HFFc6 (cell line): ENCODE measurements around the gene JHY. TPM values are rescaled to one million over a fixed set of nuclear protein-coding genes. Genes with fewer than 3 reads are reported as not detected.

ENCODE experiments used
- DNase-seq: peaks from one replicate; pipeline ENCODE4 v3.0.0-alpha.2; 2018
- H3K27ac Mint-ChIP-seq: 2 replicates; pipeline ENCODE4 v1.8.0; 2020; ENCODE audit warnings: mild to moderate bottlenecking, mixed read lengths
- H3K27me3 Mint-ChIP-seq: 2 replicates; pipeline ENCODE4 v1.8.0; 2021; ENCODE audit warnings: mild to moderate bottlenecking, moderate library complexity, mixed read lengths; ENCODE audit not compliant: insufficient read depth
- H3K36me3 Mint-ChIP-seq: 2 replicates; pipeline ENCODE4 v1.8.0; 2021; ENCODE audit warnings: low read depth, mixed read lengths
- H3K4me1 Mint-ChIP-seq: 2 replicates; pipeline ENCODE4 v1.8.0; 2020; ENCODE audit warnings: low read depth, mixed read lengths
- H3K4me3 Mint-ChIP-seq: 2 replicates; pipeline ENCODE4 v1.8.0; 2020; ENCODE audit warnings: mild to moderate bottlenecking, moderate library complexity, mixed read lengths
- H3K9me3 Mint-ChIP-seq: 2 replicates; pipeline ENCODE4 v1.8.0; 2020; ENCODE audit warnings: mild to moderate bottlenecking, mixed read lengths
- total RNA-seq, 6 experiments: library from RNA; stranded (reverse); fragmentation: NEBNext Ultra II Directional; extraction: Animal tissue kit (Norgen Biotek cat#: 25700); gene quantifications; 2 replicates in 1 of 6; 3 replicates in 5 of 6; pipeline ENCODE4 v1.2.3, GENCODE V29; 2021
- TF ChIP-seq, protein P1 (sequence below): fragments of 200-600 bp; sonication (generic); IDR thresholded peaks from 2 replicates; pipeline ENCODE4 v1.5.0; 2021; ENCODE audit warnings: antibody characterized with exemption, mild to moderate bottlenecking

Gene JHY
- total RNA-seq, 6 experiments from 2014 or later = 5.2 to 6.4 (median 5.7) TPM

- H3K27me3 Mint-ChIP-seq = peaks cover 4% of the 10 kb centered on the region
- H3K36me3 Mint-ChIP-seq = no peaks in the 10 kb centered on the region
- no peak overlapping the region for H3K27ac Mint-ChIP-seq
- H3K4me1 Mint-ChIP-seq = peaks cover 7% of the 10 kb centered on the region; the same call in 1 of the 2 replicates
- no peaks in the 10 kb centered on the region for H3K9me3 Mint-ChIP-seq
- H3K4me3 Mint-ChIP-seq = peak overlapping the region; percentile 9; the same call in 1 of the 2 replicates
- TF ChIP-seq, protein P1, sequence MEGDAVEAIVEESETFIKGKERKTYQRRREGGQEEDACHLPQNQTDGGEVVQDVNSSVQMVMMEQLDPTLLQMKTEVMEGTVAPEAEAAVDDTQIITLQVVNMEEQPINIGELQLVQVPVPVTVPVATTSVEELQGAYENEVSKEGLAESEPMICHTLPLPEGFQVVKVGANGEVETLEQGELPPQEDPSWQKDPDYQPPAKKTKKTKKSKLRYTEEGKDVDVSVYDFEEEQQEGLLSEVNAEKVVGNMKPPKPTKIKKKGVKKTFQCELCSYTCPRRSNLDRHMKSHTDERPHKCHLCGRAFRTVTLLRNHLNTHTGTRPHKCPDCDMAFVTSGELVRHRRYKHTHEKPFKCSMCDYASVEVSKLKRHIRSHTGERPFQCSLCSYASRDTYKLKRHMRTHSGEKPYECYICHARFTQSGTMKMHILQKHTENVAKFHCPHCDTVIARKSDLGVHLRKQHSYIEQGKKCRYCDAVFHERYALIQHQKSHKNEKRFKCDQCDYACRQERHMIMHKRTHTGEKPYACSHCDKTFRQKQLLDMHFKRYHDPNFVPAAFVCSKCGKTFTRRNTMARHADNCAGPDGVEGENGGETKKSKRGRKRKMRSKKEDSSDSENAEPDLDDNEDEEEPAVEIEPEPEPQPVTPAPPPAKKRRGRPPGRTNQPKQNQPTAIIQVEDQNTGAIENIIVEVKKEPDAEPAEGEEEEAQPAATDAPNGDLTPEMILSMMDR = peak; percentile 95
- DNase-seq = peak; percentile 32
These were observed 18.7 kb upstream of the JHY start for GRCh38 chr11:122863704-122864326.

GRCh38 chr11:122864386-122865115 lies 18.0 kb upstream of the JHY start:
- Mint-ChIP-seq H3K9me3 (no peaks in the 10 kb centered on the region), H3K27ac (no peak overlapping the region), H3K4me1 (peaks cover 7% of the 10 kb centered on the region; the same call in 1 of the 2 replicates), H3K36me3 (no peaks in the 10 kb centered on the region), H3K4me3 (no peak overlapping the region), H3K27me3 (peaks cover 4% of the 10 kb centered on the region)
- TF ChIP-seq, protein P1 = no peak
- no peak for DNase-seq

GRCh38 chr11:122869622-122870021 lies 12.9 kb upstream of the JHY start:
- Mint-ChIP-seq H3K9me3 (no peaks in the 10 kb centered on the region), H3K4me3 (no peak overlapping the region), H3K36me3 (no peaks in the 10 kb centered on the region), H3K27ac (no peak overlapping the region), H3K27me3 (no peaks in the 10 kb centered on the region; the same call in 1 of the 2 replicates), H3K4me1 (peaks cover 8% of the 10 kb centered on the region)
- DNase-seq = no peak
- TF ChIP-seq, protein P1 = no peak

GRCh38 chr11:122871302-122871701 lies 11.3 kb upstream of the JHY start:
- Mint-ChIP-seq H3K36me3 (no peaks in the 10 kb centered on the region), H3K27ac (no peak overlapping the region), H3K4me1 (peaks cover 11% of the 10 kb centered on the region), H3K9me3 (no peaks in the 10 kb centered on the region), H3K27me3 (no peaks in the 10 kb centered on the region; the same call in none of the 2 replicates), H3K4me3 (no peak overlapping the region)
- TF ChIP-seq, protein P1 = no peak
- DNase-seq = no peak

DNA sequence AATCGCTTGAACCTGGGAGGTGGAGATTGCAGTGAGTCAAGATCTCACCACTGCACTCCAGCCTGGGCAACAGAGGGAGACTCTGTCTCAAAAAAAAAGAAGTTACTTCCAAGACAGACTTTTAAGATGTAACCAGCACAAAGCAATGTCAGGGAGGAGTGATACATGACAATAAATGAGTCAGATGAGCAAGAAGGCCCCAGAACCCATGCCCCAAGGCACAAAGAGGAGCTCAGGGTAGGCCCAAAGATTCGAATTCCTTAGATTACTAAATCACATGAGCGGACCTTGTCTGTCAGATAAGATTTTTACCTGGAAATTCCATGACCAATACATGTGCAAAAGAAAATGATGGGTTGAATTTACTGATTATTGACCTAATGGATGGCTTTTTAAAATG lies 10.5 kb upstream of the JHY start:
- H3K27ac Mint-ChIP-seq = no peak overlapping the region
- no peak overlapping the region for H3K4me3 Mint-ChIP-seq
- H3K9me3 Mint-ChIP-seq = no peaks in the 10 kb centered on the region
- no peaks in the 10 kb centered on the region for H3K36me3 Mint-ChIP-seq
- TF ChIP-seq, protein P1 = no peak
- H3K27me3 Mint-ChIP-seq = no peaks in the 10 kb centered on the region; the same call in none of the 2 replicates
- DNase-seq = no peak
- peaks cover 14% of the 10 kb centered on the region for H3K4me1 Mint-ChIP-seq
